HG03095 (cell line): ENCODE data around the gene STIP1.

Experiments
- ATAC-seq: cut with Tn5 transposase; IDR thresholded peaks from one replicate; pipeline ENCODE4 v1.9.1; 2021; ENCODE audit warnings: moderate library complexity; ENCODE audit not compliant: unreplicated experiment

The STIP1 gene

DNA sequence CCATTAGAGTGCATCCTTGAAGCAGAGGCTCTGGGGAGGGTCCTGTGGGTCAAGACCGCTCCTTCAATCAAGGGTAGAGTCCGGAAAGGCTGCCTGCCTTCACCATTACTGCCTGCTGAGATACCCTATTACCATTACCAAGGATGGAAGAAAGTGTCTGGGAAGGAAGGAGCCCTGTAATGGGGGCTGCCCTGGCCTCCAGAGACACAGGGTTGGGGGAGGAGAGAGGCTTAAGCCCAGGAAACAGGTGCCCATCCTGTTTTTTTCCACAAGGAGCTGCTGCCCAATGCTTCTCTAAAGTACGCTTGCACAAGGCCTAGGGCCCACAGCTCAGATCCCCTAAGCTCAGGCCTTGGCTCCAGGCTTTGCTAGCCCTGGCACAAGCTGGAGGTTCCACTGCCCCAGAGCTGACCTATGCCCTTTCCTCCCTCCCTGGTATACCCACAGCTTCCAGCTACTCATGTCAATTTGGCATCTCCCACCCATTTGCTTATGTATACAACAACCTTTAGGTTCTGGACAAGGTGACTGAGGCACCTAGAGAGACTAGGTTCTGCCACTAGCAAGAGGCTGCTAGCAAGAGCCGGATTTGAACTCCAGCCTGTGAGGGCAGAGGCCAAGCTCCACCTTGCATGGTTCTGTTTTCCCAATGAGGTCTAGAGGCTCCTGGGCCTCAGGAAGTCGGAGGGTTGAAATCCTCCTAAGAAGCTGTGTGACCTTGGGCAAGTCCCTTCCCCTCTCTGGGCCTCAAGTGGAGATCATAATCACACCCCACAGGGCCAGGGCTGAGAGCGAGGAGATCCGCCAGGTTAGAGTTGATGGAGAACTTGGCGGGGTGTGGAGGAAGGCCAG lies 63.8 kb downstream of the STIP1 start:
- ATAC-seq = no peak

DNA sequence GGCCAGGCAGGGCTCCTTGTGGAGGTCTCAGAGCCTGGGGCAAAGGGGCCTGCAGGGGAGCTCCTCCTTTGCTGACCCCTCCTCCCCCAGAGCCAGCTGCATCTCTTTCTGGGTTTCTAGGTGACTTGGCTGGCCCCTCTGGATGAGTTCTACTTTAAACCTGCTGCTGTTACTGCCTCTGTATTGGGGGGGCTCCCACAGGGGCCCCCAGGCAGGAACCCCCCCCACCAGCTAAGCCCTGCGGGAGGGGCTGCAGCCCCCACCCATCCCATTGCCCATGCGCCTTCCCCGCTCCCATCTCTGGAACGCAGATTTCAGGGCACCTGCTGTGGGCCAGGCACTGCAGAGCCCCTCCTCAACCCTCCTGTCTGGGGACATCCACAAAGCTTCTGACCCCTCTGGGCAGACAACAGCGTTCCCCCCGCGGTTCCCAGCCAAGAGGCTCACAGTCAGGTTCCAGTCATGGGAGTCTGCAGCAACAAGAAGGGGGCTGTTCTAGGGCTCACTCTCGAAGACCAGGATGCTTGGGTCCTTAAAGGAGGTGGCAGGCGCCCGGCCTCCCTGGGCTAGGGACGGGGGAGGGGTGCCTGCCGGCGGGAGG lies 64.5 kb downstream of the STIP1 start:
- no peak for ATAC-seq

DNA sequence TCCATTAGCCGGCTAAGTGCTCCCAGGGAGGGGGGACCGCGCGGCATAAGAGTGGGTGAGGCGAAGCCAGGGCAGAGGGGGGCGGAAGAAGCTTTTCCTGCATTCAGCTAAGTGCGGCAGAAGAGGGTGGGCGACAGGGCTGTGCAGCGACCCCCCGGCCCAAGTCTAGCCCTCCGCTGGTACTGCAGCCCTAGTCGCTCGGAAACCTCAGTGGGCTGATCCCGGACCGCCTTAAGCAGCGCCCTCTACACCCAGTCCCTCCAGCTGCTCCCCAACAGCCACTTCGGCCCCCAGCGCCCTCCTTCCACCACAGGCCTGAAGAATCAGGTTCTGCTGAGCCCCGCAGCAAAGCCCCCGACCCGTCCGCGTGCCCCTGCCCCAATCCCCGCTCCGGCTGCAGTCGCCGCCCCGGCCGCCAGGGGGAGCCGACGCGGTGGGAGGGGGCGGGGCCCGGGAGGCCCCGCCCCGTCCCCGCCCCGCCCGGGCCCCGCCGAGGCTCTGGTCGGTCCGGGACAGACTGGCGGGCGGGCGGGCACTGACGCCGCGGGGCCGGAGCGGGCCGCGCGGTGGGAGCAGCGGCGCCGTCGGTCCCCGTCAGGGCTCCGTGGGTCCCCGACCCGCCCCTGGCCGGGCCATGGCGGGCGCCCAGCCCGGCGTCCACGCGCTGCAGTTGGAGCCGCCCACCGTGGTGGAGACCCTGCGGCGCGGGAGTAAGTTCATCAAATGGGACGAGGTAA lies 65.2 kb downstream of the STIP1 start, which contains the start of gene PLCB3:
TSS of gene PLCB3 (plus strand) at position 515 of the 737 bp plus-strand sequence. CDS start at position 635, 120 bp downstream.
- no peak for ATAC-seq

- ATAC-seq = no peak
These were observed 65.7 kb downstream of the STIP1 start for GRCh38 chr11:64251753-64252002.

DNA sequence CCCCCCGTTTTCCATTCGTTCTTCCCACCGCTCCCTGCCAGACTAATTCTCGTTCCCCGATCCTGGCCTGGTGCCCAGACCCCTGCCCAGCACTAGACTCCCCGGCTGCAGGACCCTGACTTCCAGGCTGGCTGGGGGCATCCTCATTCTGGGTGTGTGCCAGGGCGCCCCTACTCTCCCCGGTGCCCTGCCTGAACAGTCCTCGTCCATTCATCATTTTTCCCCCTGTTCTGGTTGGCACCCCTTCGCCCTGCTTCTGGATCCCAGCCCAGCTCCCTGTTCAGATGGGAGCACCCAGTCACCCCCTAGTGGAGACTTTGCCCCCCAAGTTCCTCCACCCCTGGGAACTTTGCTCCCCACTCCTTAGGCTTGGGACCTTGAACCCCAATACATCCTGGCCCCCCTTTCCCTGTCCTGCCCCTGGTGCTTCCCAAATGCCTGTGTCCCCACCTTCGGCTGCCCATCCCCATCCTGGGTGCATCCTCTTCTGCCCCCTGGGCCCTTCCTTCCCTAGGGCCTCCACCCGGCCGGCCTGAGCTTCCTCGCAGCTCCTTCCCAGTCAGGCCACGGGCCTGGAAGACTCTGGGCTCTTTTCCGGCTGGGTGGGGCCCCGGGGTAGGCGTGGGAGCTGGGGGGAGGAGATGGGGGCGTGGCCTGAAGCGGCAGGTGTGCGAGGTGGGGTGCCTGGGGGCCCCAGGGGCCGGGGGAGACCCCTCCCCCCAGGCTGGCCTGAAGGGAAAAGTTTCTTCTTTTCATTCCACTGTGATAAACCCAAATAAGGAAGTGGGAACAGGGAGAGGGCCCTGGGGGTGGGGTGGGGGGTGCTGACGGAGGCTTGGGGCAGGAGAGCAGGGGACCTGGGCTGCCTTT lies 66.3 kb downstream of the STIP1 start:
- ATAC-seq = no peak

GRCh38 chr11:64253043-64253442 lies 67.1 kb downstream of the STIP1 start:
- no peak for ATAC-seq

GRCh38 chr11:64253481-64253880 lies 67.5 kb downstream of the STIP1 start:
- no peak for ATAC-seq
